GM12864 (cell line): ENCODE data around the gene WDFY2.

Experiments
- DNase-seq: peaks from one replicate; pipeline ENCODE4 v3.0.0-alpha.2; 2011; ENCODE audit warnings: low read depth
- H3K4me3 ChIP-seq: 2 replicates; pipeline ENCODE4 v1.5.1; 2011; ENCODE audit warnings: mild to moderate bottlenecking, low read depth, low read length, control low read depth
- TF ChIP-seq, protein P1 (sequence below): IDR thresholded peaks from 2 replicates; pipeline ENCODE4 v1.5.1; 2011; ENCODE audit warnings: low read depth, mild to moderate bottlenecking, moderate library complexity, low read length, control low read depth, inconsistent platforms; ENCODE audit errors: missing control alignments

Gene WDFY2

GRCh38 chr13:51794964-51795363, 210.7 kb downstream of the WDFY2 start:
- no peak overlapping the region for H3K4me3 ChIP-seq
- DNase-seq = no peak
- TF ChIP-seq, protein P1, sequence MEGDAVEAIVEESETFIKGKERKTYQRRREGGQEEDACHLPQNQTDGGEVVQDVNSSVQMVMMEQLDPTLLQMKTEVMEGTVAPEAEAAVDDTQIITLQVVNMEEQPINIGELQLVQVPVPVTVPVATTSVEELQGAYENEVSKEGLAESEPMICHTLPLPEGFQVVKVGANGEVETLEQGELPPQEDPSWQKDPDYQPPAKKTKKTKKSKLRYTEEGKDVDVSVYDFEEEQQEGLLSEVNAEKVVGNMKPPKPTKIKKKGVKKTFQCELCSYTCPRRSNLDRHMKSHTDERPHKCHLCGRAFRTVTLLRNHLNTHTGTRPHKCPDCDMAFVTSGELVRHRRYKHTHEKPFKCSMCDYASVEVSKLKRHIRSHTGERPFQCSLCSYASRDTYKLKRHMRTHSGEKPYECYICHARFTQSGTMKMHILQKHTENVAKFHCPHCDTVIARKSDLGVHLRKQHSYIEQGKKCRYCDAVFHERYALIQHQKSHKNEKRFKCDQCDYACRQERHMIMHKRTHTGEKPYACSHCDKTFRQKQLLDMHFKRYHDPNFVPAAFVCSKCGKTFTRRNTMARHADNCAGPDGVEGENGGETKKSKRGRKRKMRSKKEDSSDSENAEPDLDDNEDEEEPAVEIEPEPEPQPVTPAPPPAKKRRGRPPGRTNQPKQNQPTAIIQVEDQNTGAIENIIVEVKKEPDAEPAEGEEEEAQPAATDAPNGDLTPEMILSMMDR = no peak

GRCh38 chr13:51795419-51795818, 211.2 kb downstream of the WDFY2 start:
- no peak overlapping the region for H3K4me3 ChIP-seq
- TF ChIP-seq, protein P1 = no peak
- DNase-seq = no peak

DNA sequence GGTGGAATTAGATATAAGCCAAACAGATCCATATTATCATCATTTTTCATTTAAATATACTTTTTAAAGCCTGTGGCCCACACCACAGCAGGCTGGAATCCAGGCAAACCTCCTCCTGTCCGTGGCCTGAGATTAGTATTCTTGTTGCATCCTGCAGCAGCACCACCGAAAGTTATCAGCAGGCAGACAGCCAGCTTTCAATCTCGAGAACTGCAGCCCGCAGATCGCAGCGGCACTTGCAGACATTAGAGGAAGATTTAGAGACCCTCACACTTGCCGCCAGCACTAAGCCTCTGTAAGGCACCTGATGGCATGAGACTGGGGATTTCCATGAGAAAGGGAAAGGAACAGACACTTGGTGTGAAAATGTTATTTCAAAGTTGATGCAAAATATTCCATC, 212.3 kb downstream of the WDFY2 start:
- no peak overlapping the region for H3K4me3 ChIP-seq
- DNase-seq = no peak
- TF ChIP-seq, protein P1 = no peak

DNA sequence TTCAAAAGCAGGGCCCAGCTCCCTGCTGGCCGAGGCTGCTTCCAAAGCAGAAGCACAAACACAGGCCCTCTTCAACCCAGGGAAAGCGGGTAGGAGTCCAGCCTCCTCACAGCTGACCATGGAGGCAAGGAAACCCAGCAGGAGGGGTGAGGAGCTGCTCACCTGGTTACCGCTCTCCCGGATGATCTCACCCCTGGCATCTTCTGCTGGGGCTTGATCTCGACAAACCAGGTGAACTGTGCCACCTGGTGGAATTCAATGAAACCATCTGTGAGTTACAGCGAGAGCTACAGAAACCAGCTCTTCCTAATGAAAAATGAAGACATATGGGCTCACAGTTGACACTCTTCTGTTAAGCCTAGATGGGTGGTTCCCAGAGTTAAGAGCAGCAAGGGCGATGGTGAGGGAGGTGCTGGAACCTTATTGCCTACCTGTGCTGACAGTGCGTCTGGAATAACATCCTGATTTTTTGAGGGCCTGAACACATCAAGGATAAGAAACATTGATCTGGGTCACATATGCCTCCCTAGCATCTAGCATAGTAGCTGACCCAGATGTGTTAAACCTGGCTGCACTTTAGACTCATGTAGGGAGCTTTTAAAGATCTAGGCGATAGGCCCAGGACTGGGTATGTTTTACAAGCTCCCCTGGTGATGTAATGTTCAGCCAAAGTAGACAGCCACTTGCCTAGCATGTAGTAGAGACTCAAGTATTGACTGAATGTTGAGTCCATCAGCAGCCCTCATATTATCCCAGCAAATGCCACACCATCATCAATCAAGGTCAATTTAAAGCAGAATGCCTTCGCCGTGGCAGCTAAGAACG, 213.6 kb downstream of the WDFY2 start:
- no peak for DNase-seq
- no peak overlapping the region for H3K4me3 ChIP-seq
- TF ChIP-seq, protein P1 = peak; percentile 66

DNA sequence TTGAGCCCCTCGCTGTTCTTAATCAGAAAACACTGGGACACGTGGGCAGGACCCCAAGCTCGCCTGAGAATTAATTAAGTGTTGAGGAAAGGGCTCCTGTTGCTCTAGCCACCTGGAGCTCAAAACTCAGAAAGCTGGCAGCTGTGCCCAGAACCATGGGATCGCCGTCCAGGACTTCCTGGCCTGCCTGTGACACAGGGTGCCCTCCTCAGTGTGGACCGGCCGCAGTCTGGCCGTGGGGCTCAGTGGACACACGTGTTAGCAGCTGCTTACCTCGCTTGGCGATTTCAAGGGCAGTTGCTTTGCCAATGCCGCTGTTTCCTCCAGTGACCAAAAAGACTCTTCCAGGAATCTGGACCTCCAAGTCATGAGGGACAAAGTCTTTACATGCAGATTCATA, 215.0 kb downstream of the WDFY2 start:
- H3K4me3 ChIP-seq = no peak overlapping the region
- no peak for DNase-seq
- TF ChIP-seq, protein P1 = no peak

- no peak for DNase-seq
- TF ChIP-seq, protein P1 = no peak
- H3K4me3 ChIP-seq = no peak overlapping the region
Measured at GRCh38 chr13:51800486-51800885, 216.2 kb downstream of the WDFY2 start.

- no peak for DNase-seq
- TF ChIP-seq, protein P1 = no peak
- no peak overlapping the region for H3K4me3 ChIP-seq
Measured at GRCh38 chr13:51801631-51802099, 217.4 kb downstream of the WDFY2 start.
